ENCODE data around the gene STC2. TPM values are rescaled to one million over a fixed set of nuclear protein-coding genes. Genes with fewer than 3 reads are reported as not detected.

STC2 gene
- total and polyA plus RNA-seq, 2 of the 8 experiments (the other 6 are each of a cell fraction or from before 2014, with no cell fraction given), result 26.4 to 53.1 TPM

GRCh38 chr5:173326501-173326960, 1.7 kb downstream of the STC2 start (continued):
- TF ChIP-seq CTBP2 (IDR thresholded peaks at IDR 0.05; ENCODE audit: borderline replicate concordance, insufficient read depth, insufficient read length, low read length) (no peak), BCL11A (IDR thresholded peaks at IDR 0.05; ENCODE audit: low read depth in 2 of 2, low read length in 2 of 2) (no peak), PHF8 (conservative IDR thresholded peaks at IDR 0.05; ENCODE audit: low read depth, low read length) (no peak), CHD7 (IDR thresholded peaks at IDR 0.05; ENCODE audit: insufficient replicate concordance, low read length) (no peak), RXRA (IDR thresholded peaks at IDR 0.05; ENCODE audit: insufficient read depth, low read depth, low read length) (no peak)
